IMR-90 (cell line): ENCODE measurements around the gene OTUD5. TPM values are rescaled to one million over a fixed set of nuclear protein-coding genes. Genes with fewer than 3 reads are reported as not detected.

Source experiments
- BHLHE40 ChIP-seq: fragments of 150-350 bp; IDR thresholded peaks from 2 replicates; pipeline ENCODE4 v1.6.1; 2016; ENCODE audit warnings: mild to moderate bottlenecking, low read depth, low read length
- ELK1 ChIP-seq: fragments of 150-350 bp; IDR thresholded peaks from 2 replicates; pipeline ENCODE4 v1.6.1; 2016; ENCODE audit warnings: low read depth, mild to moderate bottlenecking, low read length, moderate library complexity, borderline replicate concordance
- polyA plus RNA-seq, 3 experiments: library from polyadenylated mRNA; depleted of rRNA; stranded (reverse); fragments of >200 nt; gene quantifications; 2 replicates each; pipeline ENCODE4 v1.2.3, GENCODE V29; 2012; ENCODE audit warnings: low replicate concordance in 1 of 3
- total RNA-seq: library from RNA; depleted of rRNA; stranded (reverse); fragments of >200 nt; gene quantifications from 2 replicates; pipeline ENCODE4 v1.2.3, GENCODE V29; 2012

OTUD5 gene
- total and polyA plus RNA-seq, 2 of the 4 experiments (the other 2 are of a cell fraction): 30.6 to 50.4 TPM

- TF ChIP-seq ELK1: peak; percentile 53; the same call in 1 of the 2 replicates
- TF ChIP-seq BHLHE40: no peak
These were observed 624 bp upstream of the OTUD5 start (continued) for GRCh38 chrX:48957827-48958634.
